Smooth muscle cell (in vitro differentiated cells): ENCODE results near the gene COX7A2. TPM values are rescaled to one million over a fixed set of nuclear protein-coding genes. Genes with fewer than 3 reads are reported as not detected.

Experiments
- DNase-seq: peaks from one replicate; lab custom pipeline; 2025; ENCODE audit not compliant: unreplicated experiment; lab: John Stamatoyannopoulos, UW
- H2AFZ ChIP-seq: fragments of 200-600 bp; sonication (generic); 2 replicates; pipeline ENCODE4 v1.6.0; 2016; ENCODE audit warnings: antibody characterized with exemption, low read depth, mild to moderate bottlenecking
- H3F3A ChIP-seq: fragments of 200-600 bp; sonication (generic); 2 replicates; pipeline ENCODE4 v1.6.0; 2017; ENCODE audit warnings: antibody characterized with exemption, low read depth
- H3K27ac ChIP-seq: fragments of 200-600 bp; sonication (generic); 2 replicates; pipeline ENCODE4 v1.5.1; 2016; ENCODE audit warnings: low read depth, mild to moderate bottlenecking
- H3K27me3 ChIP-seq: fragments of 200-600 bp; sonication (generic); 2 replicates; pipeline ENCODE4 v1.6.1; 2016; ENCODE audit warnings: low read depth, mild to moderate bottlenecking
- H3K36me3 ChIP-seq: fragments of 200-600 bp; sonication (generic); 2 replicates; pipeline ENCODE4 v1.5.1; 2016; ENCODE audit warnings: low read depth
- H3K4me1 ChIP-seq: fragments of 200-600 bp; sonication (generic); 2 replicates; pipeline ENCODE4 v1.5.1; 2016; ENCODE audit warnings: low read depth
- H3K4me2 ChIP-seq: fragments of 200-600 bp; sonication (generic); 2 replicates; pipeline ENCODE4 v1.6.0; 2016; ENCODE audit warnings: mild to moderate bottlenecking
- H3K4me3 ChIP-seq: fragments of 200-600 bp; sonication (generic); 2 replicates; pipeline ENCODE4 v1.5.1; 2016; ENCODE audit warnings: mild to moderate bottlenecking
- H3K79me2 ChIP-seq: fragments of 200-600 bp; sonication (generic); 2 replicates; pipeline ENCODE4 v1.6.0; 2016; ENCODE audit warnings: low read depth, mild to moderate bottlenecking
- H3K9ac ChIP-seq: fragments of 200-600 bp; sonication (generic); 2 replicates; pipeline ENCODE4 v1.6.0; 2016; ENCODE audit warnings: low read depth
- H3K9me3 ChIP-seq: fragments of 200-600 bp; sonication (generic); replicated peaks from 2 replicates; pipeline ENCODE4 v1.5.1; 2016; ENCODE audit warnings: low read depth
- H4K20me1 ChIP-seq: fragments of 200-600 bp; sonication (generic); 2 replicates; pipeline ENCODE4 v1.6.0; 2016; ENCODE audit warnings: low read depth
- CTCF ChIP-seq: fragments of 200-600 bp; sonication (generic); IDR thresholded peaks from 2 replicates; pipeline ENCODE4 v1.5.1; 2017; ENCODE audit warnings: borderline replicate concordance, mild to moderate bottlenecking, antibody characterized with exemption; ENCODE audit not compliant: insufficient read depth, poor library complexity, severe bottlenecking
- WGBS: methylation state at CpG from one replicate; pipeline ENCODE4 v1.1.7; 2016; ENCODE audit warnings: low lambda C conversion rate; 5-methylcytosine and 5-hydroxymethylcytosine counted together
- polyA plus RNA-seq: library from polyadenylated mRNA; unstranded; fragments of >200 nt; fragmentation: Nextera tagmentation; extraction: Ambion mirVana; gene quantifications from 2 replicates; pipeline ENCODE4 v1.2.1, GENCODE V29; 2016
- total RNA-seq: library from RNA; depleted of rRNA; stranded (reverse); fragments of >200 nt; gene quantifications from 2 replicates; pipeline ENCODE4 v1.2.3, GENCODE V29; 2014

COX7A2 gene
- total and polyA plus RNA-seq, 2 experiments from 2014 or later = 802 to 1,287 TPM

- TF ChIP-seq CTCF = no peak
- Histone ChIP-seq H3K79me2 (no peaks in the 10 kb centered on the region), H3K9ac (no peak overlapping the region), H3K4me2 (no peak overlapping the region), H3F3A (no peaks in the 10 kb centered on the region), H4K20me1 (no peaks in the 10 kb centered on the region), H3K27ac (no peak overlapping the region), H3K9me3 (no peaks in the 10 kb centered on the region), H3K4me3 (no peak overlapping the region), H3K36me3 (no peaks in the 10 kb centered on the region), H3K27me3 (no peaks in the 10 kb centered on the region), H2AFZ (no peak overlapping the region), H3K4me1 (peaks cover 6% of the 10 kb centered on the region)
- 42% methylated on average over 1 of the region's 1 CpG for WGBS
- DNase-seq = no peak
These were observed 30.5 kb downstream of the COX7A2 start for GRCh38 chr6:75213112-75213511.

- Histone ChIP-seq H3K4me3 (no peak overlapping the region), H3K36me3 (no peaks in the 10 kb centered on the region), H3K79me2 (no peaks in the 10 kb centered on the region), H3K4me1 (peaks cover 6% of the 10 kb centered on the region), H2AFZ (no peak overlapping the region), H3K9me3 (no peaks in the 10 kb centered on the region), H4K20me1 (no peaks in the 10 kb centered on the region), H3F3A (no peaks in the 10 kb centered on the region), H3K27me3 (peaks cover 9% of the 10 kb centered on the region), H3K27ac (no peak overlapping the region), H3K4me2 (no peak overlapping the region), H3K9ac (no peak overlapping the region)
- DNase-seq = no peak
- WGBS = 23% methylated on average over 3 of the region's 3 CpGs
- TF ChIP-seq CTCF = no peak
These were observed 31.5 kb downstream of the COX7A2 start for GRCh38 chr6:75211920-75212590.

GRCh38 chr6:75210885-75211739, 32.5 kb downstream of the COX7A2 start:
- WGBS = 35% methylated on average over 10 of the region's 10 CpGs

More at GRCh38 chr6:75210885-75211739, 32.5 kb downstream of the COX7A2 start:
- Histone ChIP-seq H3K4me1 (peaks cover 6% of the 10 kb centered on the region), H3K9me3 (no peaks in the 10 kb centered on the region), H3F3A (no peaks in the 10 kb centered on the region), H3K27ac (no peak overlapping the region), H3K36me3 (no peaks in the 10 kb centered on the region), H3K27me3 (peaks cover 16% of the 10 kb centered on the region), H4K20me1 (no peaks in the 10 kb centered on the region), H3K4me2 (no peak overlapping the region), H2AFZ (no peak overlapping the region), H3K79me2 (no peaks in the 10 kb centered on the region), H3K9ac (no peak overlapping the region), H3K4me3 (no peak overlapping the region)
- no peak for DNase-seq
- peak; percentile 82 for TF ChIP-seq CTCF
